Cardiac muscle cell (in vitro differentiated cells and primary cell): Measurements from ENCODE around the gene SLC30A9. TPM values are rescaled to one million over a fixed set of nuclear protein-coding genes. Genes with fewer than 3 reads are reported as not detected.

Source experiments
- DNase-seq, 2 donors: peaks; one replicate each; pipeline versions ENCODE4 v3.0.0 to v3.0.0-alpha.2; 2010 to 2017; ENCODE audit warnings: low read depth in 1 of 2, low spot score in 1 of 2
- H3K27ac ChIP-seq: fragments of 200-600 bp; sonication (generic); 2 replicates; pipeline ENCODE4 v1.5.1; 2016
- H3K27me3 ChIP-seq: fragments of 200-600 bp; sonication (generic); 2 replicates; pipeline ENCODE4 v1.6.0; 2016; ENCODE audit warnings: control low read depth
- H3K36me3 ChIP-seq: fragments of 200-600 bp; sonication (generic); 2 replicates; pipeline ENCODE4 v1.5.1; 2016; ENCODE audit warnings: control low read depth
- H3K4me1 ChIP-seq: fragments of 200-600 bp; sonication (generic); 2 replicates; pipeline ENCODE4 v1.8.1; 2017; ENCODE audit warnings: low read depth, mild to moderate bottlenecking, mixed run types
- H3K4me3 ChIP-seq: fragments of 200-600 bp; sonication (generic); 2 replicates; pipeline ENCODE4 v1.5.1; 2016; ENCODE audit warnings: mild to moderate bottlenecking
- H3K9me3 ChIP-seq: fragments of 200-600 bp; sonication (generic); 2 replicates; pipeline ENCODE4 v1.5.1; 2017; ENCODE audit warnings: low read depth, mild to moderate bottlenecking, control low read depth
- CTCF ChIP-seq: IDR thresholded peaks from 2 replicates; pipeline ENCODE4 v1.5.1; 2012; ENCODE audit warnings: low read depth, mild to moderate bottlenecking, low read length
- polyA plus RNA-seq: library from polyadenylated mRNA; unstranded; fragments of >200 nt; fragmentation: Nextera tagmentation; extraction: Ambion mirVana; gene quantifications from 2 replicates; pipeline ENCODE4 v1.2.1, GENCODE V29; 2016
- total RNA-seq: library from RNA; depleted of rRNA; stranded (reverse); fragments of >200 nt; gene quantifications from 2 replicates; pipeline ENCODE4 v1.2.3, GENCODE V29; 2016

Gene SLC30A9
- total RNA-seq (99.1 and 103 TPM in 2 replicates), polyA plus RNA-seq (62.2 and 73.9 TPM in 2 replicates)

DNA sequence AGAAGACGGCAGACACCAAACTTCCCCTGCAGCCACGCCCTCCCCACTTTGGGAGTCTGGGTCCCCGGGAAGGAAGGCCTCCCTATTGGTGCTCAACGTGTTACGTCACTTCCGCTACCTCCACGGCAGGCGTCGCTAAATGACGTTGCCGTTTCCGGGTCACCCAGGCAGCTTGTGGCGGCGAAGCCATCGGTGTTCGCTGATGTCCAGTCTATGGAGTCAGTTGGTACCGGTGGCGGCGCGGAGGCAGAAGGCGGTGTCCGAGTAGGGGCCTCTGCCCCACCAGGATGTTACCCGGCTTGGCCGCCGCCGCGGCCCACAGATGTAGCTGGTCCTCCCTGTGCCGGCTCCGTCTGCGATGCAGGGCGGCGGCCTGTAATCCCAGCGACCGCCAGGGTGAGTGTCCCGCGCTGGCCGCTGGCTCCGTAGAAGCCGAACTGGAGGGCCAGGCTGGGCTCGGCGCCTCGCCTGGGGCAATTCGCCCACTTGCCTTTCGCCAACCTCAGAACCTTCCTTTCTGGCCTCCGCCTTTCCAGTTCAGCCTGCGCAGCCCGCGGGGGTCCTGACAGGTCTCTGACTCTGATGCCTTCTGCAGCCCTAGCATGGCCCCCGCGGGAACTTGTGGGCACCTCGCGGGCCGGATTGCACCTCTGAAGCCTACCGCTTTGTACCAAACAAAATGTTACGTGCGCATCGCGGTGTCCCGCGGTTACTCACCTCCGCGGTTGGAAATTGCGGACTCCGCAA, at the start of gene SLC30A9:
SLC30A9 (plus strand) TSS at position 166 of the 747 bp plus-strand sequence; CDS start at position 288, 122 bp downstream.
- Histone ChIP-seq H3K4me3 (peak within 1 kb of the TSS; percentile 92), H3K9me3 (no peaks in the 10 kb centered on the region), H3K36me3 (no peaks in the 10 kb centered on the region), H3K4me1 (peaks cover 17% of the 10 kb centered on the region), H3K27me3 (no peaks in the 10 kb centered on the region), H3K27ac (peak within 1 kb of the TSS; percentile 78)
- DNase-seq, result peak; percentile 95 to 96
- TF ChIP-seq CTCF, result peak; percentile 30

DNA sequence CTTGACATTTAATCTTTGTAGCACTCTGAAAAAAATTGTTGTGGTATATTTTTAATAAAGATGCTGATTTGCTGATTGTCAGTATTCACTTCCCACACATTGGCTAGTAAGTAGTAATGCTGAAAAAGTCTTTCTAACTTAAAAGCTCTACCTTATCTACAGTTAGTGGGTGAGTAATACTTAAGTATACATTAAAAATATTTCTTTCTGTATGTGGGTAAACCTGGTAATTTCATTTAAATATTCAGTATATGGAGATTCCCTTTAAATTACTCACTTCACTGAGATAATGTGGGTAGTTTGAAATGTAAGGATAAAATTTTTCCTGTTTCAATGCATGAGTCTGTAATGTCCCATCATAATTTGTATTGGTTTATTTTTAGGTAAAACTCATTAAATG, 49.5 kb upstream of the SLC30A9 start:
- peaks cover 33% of the 10 kb centered on the region for H3K36me3 ChIP-seq

GRCh38 chr4:41943506-41943905, 46.8 kb upstream of the SLC30A9 start:
- H3K27me3 ChIP-seq, result no peaks in the 10 kb centered on the region
- H3K4me3 ChIP-seq, result no peak overlapping the region
- DNase-seq, result no peak
- H3K4me1 ChIP-seq, result no peaks in the 10 kb centered on the region
- H3K9me3 ChIP-seq, result no peaks in the 10 kb centered on the region
- no peak overlapping the region for H3K27ac ChIP-seq
- H3K36me3 ChIP-seq, result peaks cover 47% of the 10 kb centered on the region
- TF ChIP-seq CTCF, result no peak

More for the DNA sequence above, 49.5 kb upstream of the SLC30A9 start:
- Histone ChIP-seq H3K4me3 (no peak overlapping the region), H3K27me3 (no peaks in the 10 kb centered on the region), H3K9me3 (no peaks in the 10 kb centered on the region), H3K27ac (no peak overlapping the region), H3K4me1 (peaks cover 7% of the 10 kb centered on the region)
- no peak for DNase-seq
- TF ChIP-seq CTCF, result no peak

- peaks cover 52% of the 10 kb centered on the region for H3K36me3 ChIP-seq
- no peak for TF ChIP-seq CTCF
- H3K4me3 ChIP-seq, result no peak overlapping the region
- no peaks in the 10 kb centered on the region for H3K4me1 ChIP-seq
- no peak overlapping the region for H3K27ac ChIP-seq
- no peaks in the 10 kb centered on the region for H3K27me3 ChIP-seq
- DNase-seq, result no peak
- no peaks in the 10 kb centered on the region for H3K9me3 ChIP-seq
Measured at GRCh38 chr4:41944089-41944488, 46.2 kb upstream of the SLC30A9 start.

GRCh38 chr4:41949531-41949930, 40.8 kb upstream of the SLC30A9 start:
- H3K4me3 ChIP-seq, result no peak overlapping the region

More at GRCh38 chr4:41949531-41949930, 40.8 kb upstream of the SLC30A9 start:
- Histone ChIP-seq H3K27me3 (no peaks in the 10 kb centered on the region), H3K4me1 (no peaks in the 10 kb centered on the region), H3K27ac (no peak overlapping the region), H3K36me3 (peaks cover 58% of the 10 kb centered on the region), H3K9me3 (no peaks in the 10 kb centered on the region)
- DNase-seq, result no peak
- no peak for TF ChIP-seq CTCF
